Heart left ventricle (tissue), 16 donors: ENCODE results near the gene MYO1C. TPM values are rescaled to one million over a fixed set of nuclear protein-coding genes. Genes with fewer than 3 reads are reported as not detected.
"Not testable (repeated sequence)": the region's sequence is repeated elsewhere in the genome, so short reads cannot be mapped to it uniquely, and the experiment has no call there.

Experiments
- ATAC-seq, 4 donors: fragments of 200-7000 bp; cut with Tn5 transposase; one replicate each; pipeline ENCODE4 v1.9.1; 2020 to 2022; ENCODE audit warnings: moderate library complexity in 4 of 4, mild to moderate bottlenecking in 3 of 4, moderate number of reproducible peaks in 1 of 4
- DNase-seq, 5 donors: peaks; one replicate each; pipeline ENCODE4 v3.0.0-alpha.2; 2020
- H3K27ac ChIP-seq, 12 donors: fragments of 200-600 bp; sonication (generic) in 4 of 12; one replicate each; pipeline versions ENCODE4 v1.5.0 to v1.8.0; 2016 to 2022; ENCODE audit warnings: mild to moderate bottlenecking in 2 of 12
- H3K27me3 ChIP-seq, 9 donors: fragments of 200-600 bp; sonication (generic) in 2 of 9; one replicate each; pipeline versions ENCODE4 v1.5.1 to v1.8.0; 2016 to 2022; ENCODE audit warnings: mild to moderate bottlenecking in 3 of 9
- H3K36me3 ChIP-seq, 9 donors: fragments of 200-600 bp; sonication (generic) in 2 of 9; one replicate each; pipeline versions ENCODE4 v1.5.0 to v1.8.0; 2018 to 2022; ENCODE audit warnings: mild to moderate bottlenecking in 2 of 9
- H3K4me1 ChIP-seq, 12 donors: fragments of 200-600 bp; sonication (generic) in 4 of 12; one replicate each; pipeline versions ENCODE4 v1.5.0 to v1.8.0; 2016 to 2022; ENCODE audit warnings: mild to moderate bottlenecking in 3 of 12
- H3K4me3 ChIP-seq, 12 donors: fragments of 200-600 bp; sonication (generic) in 4 of 12; one replicate each; pipeline versions ENCODE4 v1.5.0 to v1.8.0; 2017 to 2022; ENCODE audit warnings: mild to moderate bottlenecking in 9 of 12, moderate library complexity in 4 of 12
- H3K9me3 ChIP-seq, 12 donors: fragments of 200-600 bp; sonication (generic) in 4 of 12; one replicate each; pipeline versions ENCODE4 v1.5.0 to v1.8.0; 2016 to 2022; ENCODE audit warnings: mild to moderate bottlenecking in 1 of 12
- POLR2A ChIP-seq, 2 donors: fragments of 450-650 bp; IDR thresholded peaks; one replicate each; pipeline ENCODE4 v1.6.1; 2017; ENCODE audit warnings: antibody characterized with exemption in 2 of 2, mild to moderate bottlenecking in 2 of 2, moderate library complexity in 2 of 2
- WGBS, 4 donors: extraction: QIAGEN DNeasy Blood & Tissue Kit in 2 of 4; methylation state at CpG; one replicate each; pipeline versions ENCODE4 v1.1.5 to v1.1.7; 2013 to 2018; 5-methylcytosine and 5-hydroxymethylcytosine counted together
- intact Hi-C, 10 donors: fragments of 100-400 bp; cut with DNase I; formaldehyde crosslinking; loops; one replicate each; pipeline versions ENCODE4 v1.11.1 to v1.14.2; 2022
- polyA plus RNA-seq, 2 donors: library from polyadenylated mRNA; stranded (reverse); fragments of 200-250 nt; gene quantifications; one replicate each; pipeline ENCODE4 v1.2.3, GENCODE V29; 2013
- total RNA-seq, 9 donors: library from RNA; depleted of rRNA in 2 of 9; stranded (reverse); fragments of >200 nt in 2 of 9; fragmentation: NEBNext Ultra II Directional in 3 of 9; extraction: Animal tissue kit (Norgen Biotek cat#: 25700) in 3 of 9; gene quantifications; one replicate each; pipeline versions ENCODE4 v1.1.0 to v1.2.4, GENCODE V29; 2016 to 2023
- TF ChIP-seq, protein P1 (sequence below), 12 donors: fragments of 200-600 bp; sonication (generic) in 4 of 12; IDR thresholded peaks; one replicate each; pipeline versions ENCODE4 v1.5.0 to v1.8.0; 2018 to 2022; ENCODE audit warnings: antibody characterized with exemption in 12 of 12, mild to moderate bottlenecking in 5 of 12
- donor health status: ischemic (EF 13 %, LVEDD 7.1; RV severe dilation, severe dysfunction).
- donor health status: healthy with polysubstance abuse.
- donor health status: DM: no; HTN: yes; CAD: no.
- donor health status: DM: no; HTN: no; CAD: no.
- donor health status: ischemic (EF 25% LVEDD 6.9; RV normal size, moderate dysfunction).
- donor health status: ischemic (EF 25% LVEDD 5.7; RV mildly dilated, moderate dysfunction).
- donor health status: healthy.
- donor health status: DM: yes; HTN: yes; CAD: no.
- donor health status: ischemic (EF 35%, LVEDD 5.7; RV mildly dilated, moderate dysfunction).
- donor health status: nonischemic (EF 11% LVEDD 7.7; RV severe dilation, severe dysfunction).
- donor health status: DM: yes; HTN: yes; CAD: no.
- donor health status: PGD.
- donor health status: ischemic (EF 29% LVEDD 5.4; RV normal size, mild dysfunction).
- donor health status: nonischemic (EF 23%, LVEDD 6.1; RV moderate dilation, normal function).

The MYO1C gene
- total and polyA plus RNA-seq, 11 donors: 89.6 to 259 (median 174) TPM

DNA sequence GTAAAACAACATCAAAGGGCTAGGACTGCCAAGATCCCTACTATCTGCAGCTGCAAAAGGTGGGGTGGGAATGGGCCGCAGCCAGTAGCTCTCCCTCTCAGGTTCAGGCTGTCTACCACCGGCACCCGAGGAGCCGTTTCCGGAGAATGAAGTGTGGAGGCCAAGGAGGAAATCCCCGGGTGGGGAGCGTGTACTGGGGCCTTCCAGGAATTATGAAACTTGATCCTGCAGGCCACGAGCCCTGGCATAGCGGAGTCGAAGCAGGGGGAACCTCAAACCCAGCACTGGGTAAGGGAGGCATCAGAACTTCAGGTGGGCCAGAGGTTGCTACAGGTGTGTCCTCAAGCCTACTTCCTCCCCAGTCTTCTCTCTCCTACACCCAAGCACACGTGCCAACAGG lies 18.8 kb upstream of the MYO1C start:
- peak; percentile 3 to 62 (median 26) for ATAC-seq
- Histone ChIP-seq H3K36me3 (peaks cover 0 to 61% (median 45%) of the 10 kb centered on the region in 9 donors), H3K27me3 (no peaks in the 10 kb centered on the region), H3K27ac (peak overlapping the region; percentile 78 to 94 (median 86)), H3K9me3 (no peaks in the 10 kb centered on the region), H3K4me1 (peaks cover 25 to 95% (median 63%) of the 10 kb centered on the region in 12 donors), H3K4me3 (peak overlapping the region in 1 of 12 donors; percentile 4)
- no peak for TF ChIP-seq POLR2A (IDR thresholded peaks at IDR 0.05)
- TF ChIP-seq, protein P1, sequence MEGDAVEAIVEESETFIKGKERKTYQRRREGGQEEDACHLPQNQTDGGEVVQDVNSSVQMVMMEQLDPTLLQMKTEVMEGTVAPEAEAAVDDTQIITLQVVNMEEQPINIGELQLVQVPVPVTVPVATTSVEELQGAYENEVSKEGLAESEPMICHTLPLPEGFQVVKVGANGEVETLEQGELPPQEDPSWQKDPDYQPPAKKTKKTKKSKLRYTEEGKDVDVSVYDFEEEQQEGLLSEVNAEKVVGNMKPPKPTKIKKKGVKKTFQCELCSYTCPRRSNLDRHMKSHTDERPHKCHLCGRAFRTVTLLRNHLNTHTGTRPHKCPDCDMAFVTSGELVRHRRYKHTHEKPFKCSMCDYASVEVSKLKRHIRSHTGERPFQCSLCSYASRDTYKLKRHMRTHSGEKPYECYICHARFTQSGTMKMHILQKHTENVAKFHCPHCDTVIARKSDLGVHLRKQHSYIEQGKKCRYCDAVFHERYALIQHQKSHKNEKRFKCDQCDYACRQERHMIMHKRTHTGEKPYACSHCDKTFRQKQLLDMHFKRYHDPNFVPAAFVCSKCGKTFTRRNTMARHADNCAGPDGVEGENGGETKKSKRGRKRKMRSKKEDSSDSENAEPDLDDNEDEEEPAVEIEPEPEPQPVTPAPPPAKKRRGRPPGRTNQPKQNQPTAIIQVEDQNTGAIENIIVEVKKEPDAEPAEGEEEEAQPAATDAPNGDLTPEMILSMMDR (IDR thresholded peaks at IDR 0.05): no peak
- WGBS, 4 donors: 18 to 38% (median 32%) methylated on average over 11 of the region's 11 CpGs
- intact Hi-C loops: loop anchor here in 8 of 10 donors (1.0 to 10.0 kb wide), 13 partner anchors 16 to 246 kb away; partner anchors contain the start of genes CRK (in 4 of the 8), MYO1C (in 2 of the 8), TRARG1 (in 2 of the 8) and BHLHA9 (in 1 of the 8)
- peak; percentile 56 to 77 (median 71) for DNase-seq

DNA sequence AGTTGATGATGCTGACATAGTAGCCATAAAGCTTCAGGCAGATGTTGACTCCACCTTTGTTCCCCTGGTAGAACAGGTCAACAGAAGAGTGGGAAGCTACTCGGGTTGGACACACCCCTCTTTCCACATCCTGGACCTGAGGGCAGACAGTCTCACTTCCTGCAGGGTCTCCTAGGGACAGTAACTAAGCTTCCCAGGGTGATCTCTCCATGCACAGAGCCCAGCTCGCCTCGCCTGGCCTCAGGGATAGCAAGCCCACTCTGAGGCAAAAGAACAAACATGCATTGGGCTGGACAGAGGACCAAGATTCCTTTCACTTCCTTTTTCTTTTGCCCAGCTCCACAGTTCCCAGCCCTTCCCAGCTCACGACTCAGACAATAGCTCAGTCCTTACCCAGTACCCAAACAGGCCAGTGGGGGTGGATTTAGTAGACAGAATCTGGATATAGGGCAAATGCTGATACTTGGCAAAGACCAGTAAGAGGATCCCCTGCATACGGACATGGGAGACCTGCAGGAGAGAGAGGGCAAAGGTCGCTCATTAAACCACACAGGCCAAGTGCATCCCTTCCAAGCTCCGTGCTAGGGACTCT lies 16.9 kb upstream of the MYO1C start:
- Histone ChIP-seq H3K4me3 (no peak overlapping the region), H3K27me3 (no peaks in the 10 kb centered on the region), H3K4me1 (peaks cover 17 to 95% (median 57%) of the 10 kb centered on the region in 12 donors), H3K9me3 (no peaks in the 10 kb centered on the region), H3K27ac (peak overlapping the region in 7 of 12 donors; percentile 0 to 90 (median 33)), H3K36me3 (peaks cover 0 to 79% (median 56%) of the 10 kb centered on the region in 9 donors)
- ATAC-seq (no peak), DNase-seq (no peak)
- intact Hi-C loops: no loop called here
- TF ChIP-seq, protein P1 (IDR thresholded peaks at IDR 0.05): no peak
- no peak for TF ChIP-seq POLR2A (IDR thresholded peaks at IDR 0.05)
- WGBS, 4 donors: 66 to 75% (median 71%) methylated on average over 7 of the region's 7 CpGs

DNA sequence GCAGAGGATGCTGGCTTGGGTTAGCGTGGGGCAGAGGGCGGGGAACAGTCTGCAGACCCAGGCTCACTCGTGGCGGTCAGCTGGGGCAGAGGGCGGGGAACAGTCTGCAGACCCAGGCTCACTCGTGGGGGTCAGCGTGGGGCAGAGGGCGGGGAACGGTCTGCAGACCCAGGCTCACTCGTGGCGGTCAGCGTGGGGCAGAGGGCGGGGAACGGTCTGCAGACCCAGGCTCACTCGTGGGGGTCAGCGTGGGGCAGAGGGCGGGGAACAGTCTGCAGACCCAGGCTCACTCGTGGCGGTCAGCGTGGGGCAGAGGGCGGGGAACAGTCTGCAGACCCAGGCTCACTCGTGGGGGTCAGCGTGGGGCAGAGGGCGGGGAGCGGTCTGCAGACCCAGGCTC lies 16.2 kb upstream of the MYO1C start:
- DNase-seq, intact Hi-C loops, H3K4me3 ChIP-seq, H3K27me3 ChIP-seq, H3K9me3 ChIP-seq, H3K27ac ChIP-seq, ATAC-seq: not testable (repeated sequence)
- Histone ChIP-seq H3K4me1 (peaks cover 17 to 95% (median 55%) of the 10 kb centered on the region in 12 donors), H3K36me3 (peaks cover 0 to 81% (median 54%) of the 10 kb centered on the region in 9 donors)
- WGBS, 4 donors: 87 to 92% (median 90%) methylated on average over 22 to 25 of the region's 25 CpGs

DNA sequence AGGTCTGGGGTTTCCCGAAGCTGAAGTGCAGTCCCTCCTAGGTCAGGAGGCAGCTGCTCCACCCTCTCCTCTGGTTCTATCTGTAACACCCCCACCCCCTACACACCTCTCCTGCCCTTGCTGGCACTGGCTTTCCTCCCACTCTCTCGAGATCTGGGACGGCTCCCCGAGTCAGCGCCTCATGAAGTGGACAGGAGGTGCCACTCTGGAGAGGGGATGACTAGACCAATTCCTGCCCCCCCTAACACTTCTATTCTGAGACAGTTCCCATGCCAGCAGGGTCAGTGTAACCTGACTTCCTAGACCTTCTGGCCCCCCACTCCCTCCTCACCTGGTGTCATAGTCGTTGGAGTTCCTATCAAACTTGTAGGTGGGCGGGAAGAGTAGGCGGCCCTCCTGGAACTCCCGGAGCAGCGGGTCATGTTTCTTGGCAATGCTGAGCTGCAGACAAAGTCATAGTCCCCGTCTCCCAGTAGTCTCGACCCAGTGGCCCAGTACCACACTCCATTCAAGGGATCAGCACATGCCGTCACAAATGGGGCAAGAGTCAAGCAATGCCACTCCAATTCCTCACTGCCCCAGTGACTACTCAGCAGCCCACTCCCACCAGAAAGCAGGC lies 14.3 kb upstream of the MYO1C start:
- Histone ChIP-seq H3K9me3 (no peaks in the 10 kb centered on the region), H3K4me3 (no peak overlapping the region), H3K27ac (peak overlapping the region in 10 of 12 donors; percentile 15 to 76 (median 60)), H3K36me3 (peaks cover 0 to 71% (median 47%) of the 10 kb centered on the region in 9 donors), H3K27me3 (no peaks in the 10 kb centered on the region), H3K4me1 (peaks cover 7 to 79% (median 39%) of the 10 kb centered on the region in 12 donors)
- peak in 4 of 5 donors; percentile 45 to 78 (median 76) for DNase-seq
- ATAC-seq: peak; percentile 43 to 85 (median 78)
- TF ChIP-seq, protein P1 (IDR thresholded peaks at IDR 0.05): no peak
- TF ChIP-seq POLR2A (IDR thresholded peaks at IDR 0.05): no peak
- 41 to 70% (median 53%) methylated on average over 13 of the region's 13 CpGs for WGBS, 4 donors
- intact Hi-C loops: no loop called here
